NB4 (cell line): ENCODE data around the gene GRK6.

Experiments
- CTCF ChIP-seq: IDR thresholded peaks from one replicate; pipeline ENCODE4 v1.5.1; 2012; ENCODE audit warnings: low read depth, low read length
- MYC ChIP-seq: IDR thresholded peaks from 2 replicates; pipeline ENCODE4 v1.6.1; 2011; ENCODE audit warnings: low read depth, low read length

GRCh38 chr5:177419046-177419445 is 7.4 kb upstream of the GRK6 start:
- no peak for TF ChIP-seq CTCF
- no peak for TF ChIP-seq MYC
